OCI-LY7 (cell line): ENCODE data around the gene FANCL. TPM values are rescaled to one million over a fixed set of nuclear protein-coding genes. Genes with fewer than 3 reads are reported as not detected.
"Not testable (repeated sequence)": the region's sequence is repeated elsewhere in the genome, so short reads cannot be mapped to it uniquely, and the experiment has no call there.

Source experiments
- BruUV-seq: library from RNA; stranded (reverse); fragments of 400-500 nt; replicated peaks from 2 replicates; lab custom pipeline; 2021; lab: Mats Ljungman, UMichigan
- CTCF ChIA-PET: fragments of 300-600 bp; sonication (Branson Sonifier 250); formaldehyde crosslinking; loops from one replicate; lab custom pipeline; 2022; ENCODE audit warnings: antibody characterized with exemption; ENCODE audit not compliant: unreplicated experiment; lab: Charles Lee
- POLR2A ChIA-PET: fragments of 300-600 bp; sonication (Branson Sonifier 250); formaldehyde crosslinking; loops from one replicate; lab custom pipeline; 2022; ENCODE audit warnings: antibody characterized with exemption; lab: Charles Lee
- DNase-seq: peaks from one replicate; pipeline ENCODE4 v3.0.0-alpha.2; 2015; ENCODE audit warnings: low spot score
- H2AFZ ChIP-seq: fragments of 200-600 bp; sonication (generic), shearing (Covaris generic); 2 replicates; pipeline ENCODE4 v1.6.1; 2014; ENCODE audit warnings: mild to moderate bottlenecking, antibody characterized with exemption, low read length, moderate library complexity
- H3K27ac ChIP-seq: fragments of 200-600 bp; sonication (generic); 2 replicates; pipeline ENCODE4 v1.5.1; 2014; ENCODE audit warnings: mixed run types, low read depth, mild to moderate bottlenecking, moderate library complexity, low read length, inconsistent platforms; ENCODE audit not compliant: poor library complexity, severe bottlenecking
- H3K36me3 ChIP-seq: fragments of 200-600 bp; sonication (generic); 2 replicates; pipeline ENCODE4 v1.6.1; 2014; ENCODE audit warnings: mild to moderate bottlenecking, antibody characterized with exemption, low read length, moderate library complexity, mixed read lengths; ENCODE audit not compliant: insufficient read depth
- H3K4me1 ChIP-seq: fragments of 200-600 bp; sonication (generic); 2 replicates; pipeline ENCODE4 v1.5.1; 2014; ENCODE audit warnings: mild to moderate bottlenecking, low read length; ENCODE audit not compliant: insufficient read depth, poor library complexity, severe bottlenecking
- H3K4me2 ChIP-seq: fragments of 200-600 bp; sonication (generic); 2 replicates; pipeline ENCODE4 v1.6.1; 2014; ENCODE audit warnings: mild to moderate bottlenecking, low read length
- H3K4me3 ChIP-seq: fragments of 200-600 bp; sonication (generic); 2 replicates; pipeline ENCODE4 v1.5.1; 2014; ENCODE audit warnings: mild to moderate bottlenecking, low read depth, low read length; ENCODE audit not compliant: poor library complexity, severe bottlenecking
- H3K79me2 ChIP-seq: fragments of 200-600 bp; sonication (generic); 2 replicates; pipeline ENCODE4 v1.6.1; 2016; ENCODE audit warnings: low read depth, mild to moderate bottlenecking, low read length, moderate library complexity, mixed read lengths; ENCODE audit not compliant: insufficient read depth
- H3K9me2 ChIP-seq: fragments of 200-600 bp; sonication (generic); 2 replicates; pipeline ENCODE4 v1.6.1; 2016; ENCODE audit warnings: mild to moderate bottlenecking, low read length, mixed read lengths; ENCODE audit not compliant: insufficient read depth
- H3K9me3 ChIP-seq: fragments of 200-600 bp; sonication (generic); 2 replicates; pipeline ENCODE4 v1.6.1; 2014; ENCODE audit warnings: mild to moderate bottlenecking, mixed run types, low read length, mixed read lengths
- H4K20me1 ChIP-seq: fragments of 200-600 bp; sonication (generic); 2 replicates; pipeline ENCODE4 v1.6.1; 2014; ENCODE audit warnings: mild to moderate bottlenecking, antibody characterized with exemption, low read length, moderate library complexity, mixed read lengths; ENCODE audit not compliant: insufficient read depth
- EZH2phosphoT487 ChIP-seq: fragments of 200-600 bp; sonication (generic); IDR thresholded peaks from 2 replicates; pipeline ENCODE4 v1.6.1; 2018; ENCODE audit warnings: low read depth, borderline replicate concordance, mild to moderate bottlenecking, mixed run types, antibody characterized with exemption, low read length, moderate library complexity, mixed read lengths
- intact Hi-C: fragments of 100-400 bp; cut with micrococcal nuclease; formaldehyde crosslinking; loops from one replicate; pipeline ENCODE4 v1.10.0; 2022; ENCODE audit not compliant: unreplicated experiment
- total RNA-seq, 2 experiments: library from RNA; depleted of rRNA in 1 of 2; stranded (reverse); fragments of >200 nt in 1 of 2; shearing (Covaris generic) in 1 of 2; gene quantifications; 2 replicates each; pipeline ENCODE4 v1.2.3, GENCODE V29; 2014 to 2022
- TF ChIP-seq, protein P1 (sequence below): fragments of 200-600 bp; sonication (generic); conservative IDR thresholded peaks from 2 replicates; pipeline ENCODE4 v1.5.1; 2014; ENCODE audit warnings: mild to moderate bottlenecking, antibody characterized with exemption, low read length, moderate library complexity, mixed read lengths

Gene FANCL
- total RNA-seq, 2 experiments from 2014 or later: 32.8 to 33.0 TPM

DNA sequence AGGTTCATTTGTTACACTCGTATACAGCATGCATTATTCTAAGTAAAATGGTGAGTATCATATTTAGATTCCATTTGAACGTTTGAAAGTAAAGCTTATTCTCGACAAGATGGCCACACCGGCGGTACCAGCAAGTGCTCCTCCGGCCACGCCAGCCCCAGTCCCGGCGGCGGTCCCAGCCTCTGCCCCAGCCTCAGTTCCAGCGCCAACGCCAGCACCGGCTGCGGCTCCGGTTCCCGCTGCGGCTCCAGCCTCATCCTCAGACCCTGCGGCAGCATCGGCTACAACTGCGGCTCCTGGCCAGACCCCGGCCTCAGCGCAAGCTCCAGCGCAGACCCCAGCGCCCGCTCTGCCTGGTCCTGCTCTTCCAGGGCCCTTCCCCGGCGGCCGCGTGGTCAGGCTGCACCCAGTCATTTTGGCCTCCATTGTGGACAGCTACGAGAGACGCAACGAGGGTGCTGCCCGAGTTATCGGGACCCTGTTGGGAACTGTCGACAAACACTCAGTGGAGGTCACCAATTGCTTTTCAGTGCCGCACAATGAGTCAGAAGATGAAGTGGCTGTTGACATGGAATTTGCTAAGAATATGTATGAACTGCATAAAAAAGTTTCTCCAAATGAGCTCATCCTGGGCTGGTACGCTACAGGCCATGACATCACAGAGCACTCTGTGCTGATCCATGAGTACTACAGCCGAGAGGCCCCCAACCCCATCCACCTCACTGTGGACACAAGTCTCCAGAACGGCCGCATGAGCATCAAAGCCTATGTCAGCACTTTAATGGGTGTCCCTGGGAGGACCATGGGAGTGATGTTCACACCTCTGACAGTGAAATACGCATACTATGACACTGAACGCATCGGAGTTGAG, 10.4 kb upstream of the FANCL start:
- H3K4me3 ChIP-seq, H3K79me2 ChIP-seq, BruUV-seq, H3K4me1 ChIP-seq, H2AFZ ChIP-seq, H3K4me2 ChIP-seq, intact Hi-C loops, H3K9me3 ChIP-seq, H3K9me2 ChIP-seq, H3K27ac ChIP-seq, H4K20me1 ChIP-seq, H3K36me3 ChIP-seq, DNase-seq: not testable (repeated sequence)
- CTCF ChIA-PET: interaction anchor here (0.5 kb wide), 1 partner anchor 45 kb away, joined by 3 read pairs; no protein-coding TSS in a partner anchor
- POLR2A ChIA-PET: interaction anchor here (0.6 kb wide), 1 partner anchor 22 kb away, joined by 3 read pairs; no protein-coding TSS in a partner anchor

DNA sequence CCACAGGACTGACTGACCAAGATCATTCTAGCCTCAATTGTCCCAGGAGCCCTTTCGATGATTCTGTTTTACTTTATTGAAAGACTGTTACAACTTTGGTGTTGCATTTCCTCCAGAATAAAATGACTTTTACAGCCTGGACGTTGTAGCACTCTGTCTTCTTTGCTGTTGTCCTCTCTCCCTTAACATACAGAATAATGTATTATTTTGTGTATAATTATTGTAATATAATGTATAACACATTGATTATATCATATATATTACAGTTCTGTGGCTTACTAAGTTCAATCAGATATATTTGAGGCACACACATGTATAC, 380 bp upstream of the FANCL start:
- Histone ChIP-seq H2AFZ (peak overlapping the region; percentile 95), H3K79me2 (peaks cover 42% of the 10 kb centered on the region; the same call in 1 of the 2 replicates), H3K36me3 (no peaks in the 10 kb centered on the region), H3K27ac (peak overlapping the region; percentile 83), H3K4me2 (peak overlapping the region; percentile 82), H3K4me1 (peaks cover 32% of the 10 kb centered on the region), H3K9me3 (no peaks in the 10 kb centered on the region), H3K9me2 (no peaks in the 10 kb centered on the region), H4K20me1 (0 out of 2 replicates have a peak, but pooled peaks cover 12% of the 10 kb centered on the region), H3K4me3 (peak overlapping the region; percentile 77)
- ChIA-PET CTCF (no interaction called here), POLR2A (interaction anchor here (1.0 kb wide), 1 partner anchor 15 kb away, joined by 3 read pairs; no protein-coding TSS in a partner anchor)
- BruUV-seq: TSS peak; percentile 73
- DNase-seq: no peak
- intact Hi-C loops: loop anchor here (1.0 kb wide), 1 partner anchor 195 kb away; the partner anchor contains the start of gene VRK2
- TF ChIP-seq, protein P1, sequence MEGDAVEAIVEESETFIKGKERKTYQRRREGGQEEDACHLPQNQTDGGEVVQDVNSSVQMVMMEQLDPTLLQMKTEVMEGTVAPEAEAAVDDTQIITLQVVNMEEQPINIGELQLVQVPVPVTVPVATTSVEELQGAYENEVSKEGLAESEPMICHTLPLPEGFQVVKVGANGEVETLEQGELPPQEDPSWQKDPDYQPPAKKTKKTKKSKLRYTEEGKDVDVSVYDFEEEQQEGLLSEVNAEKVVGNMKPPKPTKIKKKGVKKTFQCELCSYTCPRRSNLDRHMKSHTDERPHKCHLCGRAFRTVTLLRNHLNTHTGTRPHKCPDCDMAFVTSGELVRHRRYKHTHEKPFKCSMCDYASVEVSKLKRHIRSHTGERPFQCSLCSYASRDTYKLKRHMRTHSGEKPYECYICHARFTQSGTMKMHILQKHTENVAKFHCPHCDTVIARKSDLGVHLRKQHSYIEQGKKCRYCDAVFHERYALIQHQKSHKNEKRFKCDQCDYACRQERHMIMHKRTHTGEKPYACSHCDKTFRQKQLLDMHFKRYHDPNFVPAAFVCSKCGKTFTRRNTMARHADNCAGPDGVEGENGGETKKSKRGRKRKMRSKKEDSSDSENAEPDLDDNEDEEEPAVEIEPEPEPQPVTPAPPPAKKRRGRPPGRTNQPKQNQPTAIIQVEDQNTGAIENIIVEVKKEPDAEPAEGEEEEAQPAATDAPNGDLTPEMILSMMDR: no peak
- no peak for TF ChIP-seq EZH2phosphoT487

DNA sequence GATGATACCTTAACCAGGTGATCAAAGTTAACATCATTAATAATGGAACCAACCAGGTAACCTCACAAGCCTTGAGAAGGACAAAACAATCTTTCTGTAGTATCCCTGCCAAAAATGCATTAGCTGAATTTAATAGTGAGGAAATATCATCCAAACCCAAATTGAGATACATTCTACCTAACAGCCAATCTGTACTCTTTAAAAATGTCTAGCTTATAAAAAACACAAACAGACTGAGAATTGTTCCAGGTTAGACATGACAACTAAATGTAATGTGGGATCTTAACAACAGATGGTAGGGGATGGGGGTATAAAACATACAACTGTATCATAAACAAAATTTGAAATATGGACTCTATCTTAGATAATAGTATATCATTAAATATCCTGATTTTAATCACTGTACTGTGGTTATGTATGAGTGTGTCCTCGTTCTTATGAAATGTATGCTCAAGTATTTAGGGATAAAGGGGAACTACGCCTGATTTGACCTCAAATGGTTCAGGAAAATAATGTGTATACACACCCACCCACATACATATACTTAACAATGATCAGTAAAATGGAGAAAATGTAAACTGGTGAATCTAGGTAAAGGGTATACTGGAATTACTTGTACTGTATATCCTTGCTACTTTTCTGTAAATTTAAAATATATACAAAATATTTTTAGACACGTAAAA, 1.7 kb downstream of the FANCL start:
- DNase-seq: no peak
- H3K36me3 ChIP-seq: peaks cover 3% of the 10 kb centered on the region; the same call in 1 of the 2 replicates
- peaks cover 63% of the 10 kb centered on the region; the same call in 1 of the 2 replicates for H3K79me2 ChIP-seq
- peak overlapping the region; percentile 82 for H3K4me2 ChIP-seq
- ChIA-PET CTCF (no interaction called here), POLR2A (interaction anchor here (0.7 to 1.9 kb wide), 3 partner anchors 13 to 315 kb away, joined by 3 to 4 read pairs (median 4); no protein-coding TSS in a partner anchor)
- no peak for TF ChIP-seq EZH2phosphoT487
- TF ChIP-seq, protein P1: no peak
- H3K9me3 ChIP-seq: no peaks in the 10 kb centered on the region
- H2AFZ ChIP-seq: no peak overlapping the region
- peaks cover 32% of the 10 kb centered on the region for H3K4me1 ChIP-seq
- intact Hi-C loops: no loop called here
- peak overlapping the region; percentile 77 for H3K4me3 ChIP-seq
- H4K20me1 ChIP-seq: 0 out of 2 replicates have a peak, but pooled peaks cover 12% of the 10 kb centered on the region
- no peaks in the 10 kb centered on the region for H3K9me2 ChIP-seq
- no peak overlapping the region for H3K27ac ChIP-seq
- BruUV-seq: no TSS peak
